C4-2B (cell line): ENCODE data around the gene TOLLIP.

Experiments
- H3K27ac ChIP-seq: fragments of 450-650 bp; 2 replicates; pipeline ENCODE4 v1.5.1; 2017
- CTCF ChIP-seq: fragments of 450-650 bp; conservative IDR thresholded peaks from 2 replicates; pipeline ENCODE4 v1.5.1; 2017; ENCODE audit warnings: mild to moderate bottlenecking
- ZFX ChIP-seq: fragments of 450-650 bp; IDR thresholded peaks from 2 replicates; pipeline ENCODE4 v1.6.1; 2017

TOLLIP gene

GRCh38 chr11:1257366-1257765, 52.1 kb downstream of the TOLLIP start:
- TF ChIP-seq ZFX (no peak), CTCF (no peak)
- no peak overlapping the region for H3K27ac ChIP-seq

GRCh38 chr11:1256257-1257045, 53.0 kb downstream of the TOLLIP start:
- TF ChIP-seq ZFX (no peak), CTCF (no peak)
- H3K27ac ChIP-seq: no peak overlapping the region

- no peak overlapping the region for H3K27ac ChIP-seq
Observed at GRCh38 chr11:1255151-1255550, 54.3 kb downstream of the TOLLIP start.

GRCh38 chr11:1254733-1255132, 54.7 kb downstream of the TOLLIP start:
- no peak overlapping the region for H3K27ac ChIP-seq
- TF ChIP-seq ZFX (no peak), CTCF (no peak)

More at GRCh38 chr11:1255151-1255550, 54.3 kb downstream of the TOLLIP start:
- no peak for TF ChIP-seq CTCF
- TF ChIP-seq ZFX: no peak

GRCh38 chr11:1254086-1254648, 55.3 kb downstream of the TOLLIP start:
- H3K27ac ChIP-seq: no peak overlapping the region
- TF ChIP-seq ZFX (no peak), CTCF (no peak)

GRCh38 chr11:1253103-1253485, 56.3 kb downstream of the TOLLIP start:
- TF ChIP-seq ZFX (no peak), CTCF (no peak)
- no peak overlapping the region for H3K27ac ChIP-seq

- H3K27ac ChIP-seq: no peak overlapping the region
- no peak for TF ChIP-seq ZFX
- TF ChIP-seq CTCF: no peak
Observed at GRCh38 chr11:1252371-1253102, 56.9 kb downstream of the TOLLIP start.
